Upper lobe of left lung (tissue), 6 donors: ENCODE measurements around the gene TNNT3. TPM values are rescaled to one million over a fixed set of nuclear protein-coding genes. Genes with fewer than 3 reads are reported as not detected.

Experiments
- ATAC-seq, 2 donors: fragments of 200-7000 bp; cut with Tn5 transposase; one replicate each; pipeline ENCODE4 v1.9.1; 2022; ENCODE audit warnings: mild to moderate bottlenecking in 2 of 2, moderate library complexity in 2 of 2; ENCODE audit not compliant: low FRiP score in 2 of 2
- DNase-seq, 2 donors: peaks; one replicate each; pipeline ENCODE4 v3.0.0-alpha.2; 2019 to 2020
- H3K27ac ChIP-seq, 4 donors: fragments of 200-600 bp; sonication (generic); one replicate each; pipeline ENCODE4 v1.5.1; 2016 to 2019
- H3K27me3 ChIP-seq, 4 donors: fragments of 200-600 bp; sonication (generic); one replicate each; pipeline ENCODE4 v1.5.1; 2017 to 2019
- H3K36me3 ChIP-seq, 4 donors: fragments of 200-600 bp; sonication (generic); one replicate each; pipeline ENCODE4 v1.5.1; 2016 to 2019
- H3K4me1 ChIP-seq, 4 donors: fragments of 200-600 bp; sonication (generic); one replicate each; pipeline ENCODE4 v1.5.1; 2018 to 2019
- H3K4me3 ChIP-seq, 4 donors: fragments of 200-600 bp; sonication (generic); one replicate each; pipeline ENCODE4 v1.5.1; 2017 to 2019; ENCODE audit warnings: mild to moderate bottlenecking in 2 of 4, moderate library complexity in 1 of 4
- H3K9me3 ChIP-seq, 4 donors: fragments of 200-600 bp; sonication (generic); one replicate each; pipeline ENCODE4 v1.5.1; 2018 to 2019
- EP300 ChIP-seq, 4 donors: sonication (generic); formaldehyde crosslinking; IDR thresholded peaks; one replicate each; pipeline ENCODE4 v1.5.1; 2017; ENCODE audit warnings: antibody characterized with exemption in 4 of 4, control low read depth in 2 of 4
- POLR2A ChIP-seq, 4 donors: fragments of 450-650 bp; IDR thresholded peaks; one replicate each; pipeline ENCODE4 v1.5.1; 2016 to 2017; ENCODE audit warnings: antibody characterized with exemption in 4 of 4, mild to moderate bottlenecking in 2 of 4
- POLR2AphosphoS5 ChIP-seq, 2 donors: sonication (generic); formaldehyde crosslinking; IDR thresholded peaks; one replicate each; pipeline ENCODE4 v1.5.1; 2017; ENCODE audit warnings: antibody characterized with exemption in 2 of 2
- WGBS, 2 donors: methylation state at CpG; one replicate each; pipeline ENCODE4 v1.1.5; 2017 to 2018; 5-methylcytosine and 5-hydroxymethylcytosine counted together
- total RNA-seq, 6 donors: library from RNA; depleted of rRNA in 4 of 6; stranded (reverse); fragments of >200 nt in 4 of 6; gene quantifications; one replicate each; pipeline versions ENCODE4 v1.1.0 to v1.2.1, GENCODE V29; 2016 to 2021
- TF ChIP-seq, protein P1 (sequence below), 6 experiments: fragments of 450-650 bp in 4 of 6; fragments of 200-600 bp in 2 of 6; sonication (generic) in 2 of 6; IDR thresholded peaks; one replicate each; pipeline ENCODE4 v1.5.1; 2016 to 2019; ENCODE audit warnings: antibody characterized with exemption in 6 of 6
- donor health status: DM: no; HTN: no; CAD: no; lungs with moderate emphysema.
- donor health status: DM: no; HTN: yes; CAD: no; lungs with severe emphysema.

Gene TNNT3
- total RNA-seq, result 10 to 100 TPM in 1 of 6 donors, 1 to 10 TPM in 4, not detected in 1; 1.1 to 13.1 (median 2.4) TPM

DNA sequence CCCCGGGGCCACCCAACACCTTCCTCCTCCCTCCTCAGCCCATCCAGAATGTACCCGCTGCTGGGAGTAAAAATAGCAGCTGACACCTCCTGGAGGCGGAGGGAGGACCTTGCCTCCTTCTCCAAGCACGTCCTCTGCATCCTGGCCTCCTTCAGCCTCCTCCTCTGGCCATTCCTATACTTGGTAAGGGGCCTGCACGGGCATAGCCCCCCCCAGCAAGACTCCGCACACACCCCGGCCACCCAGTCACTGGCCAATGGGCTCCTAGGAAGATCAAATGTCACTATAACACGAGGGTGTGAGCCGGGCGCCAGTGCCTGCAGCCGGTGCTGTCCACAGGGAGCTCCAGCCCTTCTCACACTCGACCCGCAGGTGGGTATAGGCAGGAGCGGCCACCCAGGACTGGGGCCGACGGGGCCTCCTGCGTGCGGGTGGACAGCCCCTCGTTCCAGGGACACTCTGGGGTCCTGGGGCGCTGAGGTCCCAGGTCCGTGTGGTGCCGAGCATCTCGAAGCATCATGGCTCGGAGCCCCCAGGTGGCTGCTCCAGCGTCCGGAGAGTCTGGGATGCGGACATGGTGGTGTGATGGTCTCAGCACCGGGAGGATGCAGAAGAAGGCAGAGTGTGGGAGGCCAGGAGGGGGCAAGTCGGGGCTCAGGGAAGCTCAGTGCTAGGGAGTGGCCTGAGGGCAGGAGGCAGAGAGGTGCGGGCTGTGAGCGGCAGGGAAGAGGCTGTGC lies at the start of gene TNNT3:
TSS of gene TNNT3 (plus strand) at position 313 of the 737 bp plus-strand sequence. CDS start 3,172 bp downstream, outside the sequence.
- Histone ChIP-seq H3K4me3 (no peak within 1 kb of the TSS), H3K36me3 (no peaks in the 10 kb centered on the region), H3K4me1 (no peaks in the 10 kb centered on the region), H3K27ac (no peak within 1 kb of the TSS), H3K27me3 (no peaks in the 10 kb centered on the region), H3K9me3 (no peaks in the 10 kb centered on the region)
- no peak for TF ChIP-seq EP300 (IDR thresholded peaks at IDR 0.05)
- TF ChIP-seq, protein P1, sequence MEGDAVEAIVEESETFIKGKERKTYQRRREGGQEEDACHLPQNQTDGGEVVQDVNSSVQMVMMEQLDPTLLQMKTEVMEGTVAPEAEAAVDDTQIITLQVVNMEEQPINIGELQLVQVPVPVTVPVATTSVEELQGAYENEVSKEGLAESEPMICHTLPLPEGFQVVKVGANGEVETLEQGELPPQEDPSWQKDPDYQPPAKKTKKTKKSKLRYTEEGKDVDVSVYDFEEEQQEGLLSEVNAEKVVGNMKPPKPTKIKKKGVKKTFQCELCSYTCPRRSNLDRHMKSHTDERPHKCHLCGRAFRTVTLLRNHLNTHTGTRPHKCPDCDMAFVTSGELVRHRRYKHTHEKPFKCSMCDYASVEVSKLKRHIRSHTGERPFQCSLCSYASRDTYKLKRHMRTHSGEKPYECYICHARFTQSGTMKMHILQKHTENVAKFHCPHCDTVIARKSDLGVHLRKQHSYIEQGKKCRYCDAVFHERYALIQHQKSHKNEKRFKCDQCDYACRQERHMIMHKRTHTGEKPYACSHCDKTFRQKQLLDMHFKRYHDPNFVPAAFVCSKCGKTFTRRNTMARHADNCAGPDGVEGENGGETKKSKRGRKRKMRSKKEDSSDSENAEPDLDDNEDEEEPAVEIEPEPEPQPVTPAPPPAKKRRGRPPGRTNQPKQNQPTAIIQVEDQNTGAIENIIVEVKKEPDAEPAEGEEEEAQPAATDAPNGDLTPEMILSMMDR (IDR thresholded peaks at IDR 0.05), result no peak
- no peak for TF ChIP-seq POLR2AphosphoS5 (IDR thresholded peaks at IDR 0.05)
- TF ChIP-seq POLR2A (IDR thresholded peaks at IDR 0.05), result no peak
- peak in 1 of 2 donors; percentile 81 for DNase-seq
- ATAC-seq, result no peak
- WGBS, 2 donors, result 84% methylated on average over 18 to 31 of the region's 31 CpGs

DNA sequence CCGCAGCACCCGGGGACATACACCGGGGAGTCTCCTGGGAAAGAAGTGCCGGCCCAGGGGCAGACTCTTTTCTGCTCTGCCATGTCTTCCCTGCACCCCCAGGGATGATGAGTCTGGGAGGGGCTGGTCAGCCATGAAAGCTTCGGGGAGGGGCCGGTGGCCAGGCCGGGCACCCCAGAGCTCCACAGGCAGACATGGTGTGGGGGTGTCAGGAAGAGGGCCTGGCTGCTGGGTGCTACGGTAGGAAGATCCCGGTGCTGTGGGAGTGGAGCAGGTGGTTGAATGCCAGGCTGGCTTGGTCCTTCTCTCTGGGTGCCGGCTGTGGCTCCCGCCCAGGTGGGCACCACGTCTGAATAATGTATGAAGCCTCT lies 49.2 kb upstream of the TNNT3 start:
- H3K9me3 ChIP-seq, result no peaks in the 10 kb centered on the region
- ATAC-seq (no peak), DNase-seq (peak in 1 of 2 donors; percentile 66)
- H3K27me3 ChIP-seq, result no peaks in the 10 kb centered on the region
- no peak for TF ChIP-seq POLR2AphosphoS5 (IDR thresholded peaks at IDR 0.05)
- 69 to 73% methylated on average over 9 to 12 of the region's 12 CpGs for WGBS, 2 donors
- peaks cover 0 to 9% (median under 1%) of the 10 kb centered on the region in 4 donors for H3K4me1 ChIP-seq
- H3K27ac ChIP-seq, result no peak overlapping the region
- H3K36me3 ChIP-seq, result no peaks in the 10 kb centered on the region
- H3K4me3 ChIP-seq, result no peak overlapping the region

DNA sequence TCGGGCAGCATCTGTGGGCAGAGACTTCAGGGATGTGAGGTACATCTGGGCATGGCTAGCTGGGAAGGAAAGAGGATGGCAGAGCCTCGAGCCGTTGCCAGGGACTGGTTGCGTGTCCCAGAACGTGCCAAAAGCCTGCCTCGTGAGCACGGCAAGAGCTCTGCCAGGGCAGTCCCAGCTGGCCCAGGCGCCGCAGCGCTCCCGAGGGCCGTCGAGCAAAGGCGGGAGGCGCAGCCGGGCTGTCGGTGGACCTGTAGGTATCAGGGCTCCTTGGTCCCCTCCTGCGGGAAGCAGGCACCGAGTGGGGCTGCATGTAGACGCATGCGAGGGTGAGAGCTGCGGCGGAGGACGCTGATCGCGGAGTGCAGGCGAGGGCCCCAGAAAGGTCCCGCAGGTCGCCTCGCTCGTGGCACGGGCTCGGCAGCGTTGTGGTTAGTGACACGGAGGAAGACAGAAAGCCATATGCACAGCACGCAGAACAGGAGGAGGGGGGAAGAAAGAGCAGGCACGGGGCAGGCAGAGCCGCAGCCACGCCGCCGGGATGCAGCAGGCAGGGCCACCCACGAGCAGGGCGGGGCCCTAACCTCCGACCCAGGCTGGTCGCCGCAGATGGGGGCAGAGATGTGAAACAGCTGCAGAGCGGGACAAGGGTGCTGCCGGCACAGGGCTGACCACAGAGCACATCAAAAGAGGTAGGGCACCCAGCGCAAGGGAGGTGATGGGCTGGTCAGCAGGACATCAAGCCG lies 48.6 kb upstream of the TNNT3 start:
- no peak overlapping the region for H3K4me3 ChIP-seq
- no peak for TF ChIP-seq POLR2AphosphoS5 (IDR thresholded peaks at IDR 0.05)
- no peak for TF ChIP-seq POLR2A (IDR thresholded peaks at IDR 0.05)
- no peak for TF ChIP-seq EP300 (IDR thresholded peaks at IDR 0.05)
- TF ChIP-seq, protein P1 (IDR thresholded peaks at IDR 0.05), result no peak
- H3K27me3 ChIP-seq, result no peaks in the 10 kb centered on the region
- no peaks in the 10 kb centered on the region for H3K9me3 ChIP-seq
- H3K4me1 ChIP-seq, result peaks cover 0 to 9% (median under 1%) of the 10 kb centered on the region in 4 donors
- ATAC-seq, result peak in 1 of 2 donors; percentile 52
- 38 to 42% methylated on average over 30 to 49 of the region's 50 CpGs for WGBS, 2 donors
- H3K36me3 ChIP-seq, result no peaks in the 10 kb centered on the region
- no peak overlapping the region for H3K27ac ChIP-seq
- peak in 1 of 2 donors; percentile 88 for DNase-seq

DNA sequence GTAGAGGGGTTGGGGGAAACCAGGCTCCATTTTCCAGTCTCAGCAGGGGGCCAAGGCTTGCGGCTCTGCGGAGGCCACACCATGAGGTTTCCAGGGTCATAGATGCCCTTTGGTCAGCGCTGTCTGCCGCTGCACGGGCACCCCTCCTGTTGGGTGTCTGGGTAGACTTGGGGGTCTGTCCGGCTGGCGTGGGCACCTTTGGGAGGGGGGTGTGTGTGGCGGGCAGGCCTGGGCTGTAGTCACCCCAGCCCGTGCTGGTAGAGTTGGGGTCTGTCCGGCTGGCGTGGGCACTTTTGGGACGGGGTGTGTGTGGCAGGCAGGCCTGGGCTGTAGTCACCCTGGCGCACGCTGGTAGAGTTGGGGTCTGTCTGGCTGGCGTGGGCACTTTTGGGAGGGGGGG lies 48.0 kb upstream of the TNNT3 start:
- 87 to 88% methylated on average over 12 to 13 of the region's 15 CpGs for WGBS, 2 donors
- Histone ChIP-seq H3K27ac (no peak overlapping the region), H3K4me1 (peaks cover 0 to 9% (median 4%) of the 10 kb centered on the region in 4 donors)

More for the DNA sequence above, 48.0 kb upstream of the TNNT3 start:
- peak in 1 of 2 donors; percentile 49 for DNase-seq
- ATAC-seq, result no peak
- Histone ChIP-seq H3K4me3 (no peak overlapping the region), H3K36me3 (no peaks in the 10 kb centered on the region), H3K27me3 (no peaks in the 10 kb centered on the region), H3K9me3 (no peaks in the 10 kb centered on the region)
- TF ChIP-seq POLR2AphosphoS5 (IDR thresholded peaks at IDR 0.05) (no peak), EP300 (IDR thresholded peaks at IDR 0.05) (no peak), POLR2A (IDR thresholded peaks at IDR 0.05) (no peak)
- TF ChIP-seq, protein P1 (IDR thresholded peaks at IDR 0.05), result no peak
